ENCODE measurements around the gene SETD4. TPM values are rescaled to one million over a fixed set of nuclear protein-coding genes. Genes with fewer than 3 reads are reported as not detected.

Gene SETD4
- total and polyA plus RNA-seq, 2 of the 13 experiments (the other 11 are each of a cell fraction or from before 2014, with no cell fraction given), result 7.1 to 14.4 TPM

- no peak for TF ChIP-seq ZBTB10 (CRISPR knock-in tag; IDR thresholded peaks at IDR 0.05; ENCODE audit: borderline replicate concordance)
- TF ChIP-seq, protein P1, sequence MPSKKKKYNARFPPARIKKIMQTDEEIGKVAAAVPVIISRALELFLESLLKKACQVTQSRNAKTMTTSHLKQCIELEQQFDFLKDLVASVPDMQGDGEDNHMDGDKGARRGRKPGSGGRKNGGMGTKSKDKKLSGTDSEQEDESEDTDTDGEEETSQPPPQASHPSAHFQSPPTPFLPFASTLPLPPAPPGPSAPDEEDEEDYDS (CRISPR knock-in tag; IDR thresholded peaks at IDR 0.05), result peak; percentile 77
- no peak for TF ChIP-seq NPAS2 (CRISPR knock-in tag; IDR thresholded peaks at IDR 0.05; ENCODE audit: borderline replicate concordance)
- TF ChIP-seq, protein P2, sequence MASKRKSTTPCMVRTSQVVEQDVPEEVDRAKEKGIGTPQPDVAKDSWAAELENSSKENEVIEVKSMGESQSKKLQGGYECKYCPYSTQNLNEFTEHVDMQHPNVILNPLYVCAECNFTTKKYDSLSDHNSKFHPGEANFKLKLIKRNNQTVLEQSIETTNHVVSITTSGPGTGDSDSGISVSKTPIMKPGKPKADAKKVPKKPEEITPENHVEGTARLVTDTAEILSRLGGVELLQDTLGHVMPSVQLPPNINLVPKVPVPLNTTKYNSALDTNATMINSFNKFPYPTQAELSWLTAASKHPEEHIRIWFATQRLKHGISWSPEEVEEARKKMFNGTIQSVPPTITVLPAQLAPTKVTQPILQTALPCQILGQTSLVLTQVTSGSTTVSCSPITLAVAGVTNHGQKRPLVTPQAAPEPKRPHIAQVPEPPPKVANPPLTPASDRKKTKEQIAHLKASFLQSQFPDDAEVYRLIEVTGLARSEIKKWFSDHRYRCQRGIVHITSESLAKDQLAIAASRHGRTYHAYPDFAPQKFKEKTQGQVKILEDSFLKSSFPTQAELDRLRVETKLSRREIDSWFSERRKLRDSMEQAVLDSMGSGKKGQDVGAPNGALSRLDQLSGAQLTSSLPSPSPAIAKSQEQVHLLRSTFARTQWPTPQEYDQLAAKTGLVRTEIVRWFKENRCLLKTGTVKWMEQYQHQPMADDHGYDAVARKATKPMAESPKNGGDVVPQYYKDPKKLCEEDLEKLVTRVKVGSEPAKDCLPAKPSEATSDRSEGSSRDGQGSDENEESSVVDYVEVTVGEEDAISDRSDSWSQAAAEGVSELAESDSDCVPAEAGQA (IDR thresholded peaks at IDR 0.05; ENCODE audit: low read depth), result no peak
- TF ChIP-seq, protein P2 (CRISPR knock-in tag; IDR thresholded peaks at IDR 0.05; ENCODE audit: borderline replicate concordance), result no peak
- TF ChIP-seq THAP11 (CRISPR knock-in tag; IDR thresholded peaks at IDR 0.05), result peak; percentile 23; the same call in 1 of the 2 replicates
- no peak for TF ChIP-seq ZNF451 (CRISPR knock-in tag; IDR thresholded peaks at IDR 0.05)
- no peak for TF ChIP-seq FOXA1 (IDR thresholded peaks at IDR 0.05)
- TF ChIP-seq FOXA1 (CRISPR knock-in tag; IDR thresholded peaks at IDR 0.05), result no peak
- TF ChIP-seq, protein P3, sequence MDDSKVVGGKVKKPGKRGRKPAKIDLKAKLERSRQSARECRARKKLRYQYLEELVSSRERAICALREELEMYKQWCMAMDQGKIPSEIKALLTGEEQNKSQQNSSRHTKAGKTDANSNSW (CRISPR knock-in tag; IDR thresholded peaks at IDR 0.05; ENCODE audit: borderline replicate concordance), result no peak
- TF ChIP-seq MAFK (conservative IDR thresholded peaks at IDR 0.05 in 1 of 2, IDR thresholded peaks at IDR 0.05 in 1 of 2; ENCODE audit: low read length in 2 of 2), result 0 out of 4 replicates have a peak, but pooled peaks of 1 of the 2 experiments have one; percentile 19
- TF ChIP-seq ZNF672 (CRISPR knock-in tag; IDR thresholded peaks at IDR 0.05), result no peak
These were observed 5.2 kb upstream of the SETD4 start (continued) for GRCh38 chr21:36065497-36066036.

Measured in HepG2 (cell line).